H1 (cell line): Measurements from ENCODE around the gene SMURF2. TPM values are rescaled to one million over a fixed set of nuclear protein-coding genes. Genes with fewer than 3 reads are reported as not detected.

Experiments used
- CTCF ChIA-PET: fragments of 300-600 bp; sonication (Branson Sonifier 250); formaldehyde crosslinking; loops from one replicate; lab custom pipeline; 2021; ENCODE audit not compliant: partially characterized antibody; lab: Charles Lee
- POLR2A ChIA-PET: fragments of 300-600 bp; sonication (Branson Sonifier 250); formaldehyde crosslinking; loops from one replicate; lab custom pipeline; 2021; ENCODE audit warnings: inconsistent platforms; ENCODE audit not compliant: partially characterized antibody; lab: Charles Lee
- DNase-seq, 2 experiments: peaks; one replicate each; pipeline versions ENCODE4 v3.0.0 to v3.0.0-alpha.2; 2010 to 2022; ENCODE audit warnings: low spot score in 2 of 2, low read depth in 1 of 2, mixed read lengths in 1 of 2
- FAIRE-seq: peaks from 2 replicates; lab custom pipeline; 2011; peaks lifted over from hg19 to GRCh38; lab: Jason Lieb, UNC
- H2AFZ ChIP-seq: 2 replicates; pipeline ENCODE4 v1.8.1; 2012; ENCODE audit warnings: low read length, inconsistent platforms
- H2AK5ac ChIP-seq: 2 replicates; pipeline ENCODE4 v1.6.1; 2013; ENCODE audit warnings: low read depth, low read length
- H2BK120ac ChIP-seq: replicated peaks from 2 replicates; pipeline ENCODE3; 2013; ENCODE audit warnings: low read depth, low read length, inconsistent platforms
- H2BK12ac ChIP-seq: 2 replicates; pipeline ENCODE4 v1.6.1; 2013; ENCODE audit warnings: low read depth, low read length
- H2BK15ac ChIP-seq: 2 replicates; pipeline ENCODE4 v1.6.1; 2013; ENCODE audit warnings: low read length
- H2BK20ac ChIP-seq: 2 replicates; pipeline ENCODE4 v1.6.1; 2013; ENCODE audit warnings: low read length
- H2BK5ac ChIP-seq: 2 replicates; pipeline ENCODE4 v1.6.1; 2013; ENCODE audit warnings: low read depth, low read length
- H3K14ac ChIP-seq: 2 replicates; pipeline ENCODE4 v1.6.1; 2013; ENCODE audit warnings: inconsistent platforms; ENCODE audit not compliant: insufficient read length
- H3K18ac ChIP-seq: 2 replicates; pipeline ENCODE4 v1.6.1; 2013; ENCODE audit warnings: low read length; ENCODE audit errors: extremely low read depth
- H3K23ac ChIP-seq: 2 replicates; pipeline ENCODE4 v1.6.1; 2013; ENCODE audit warnings: inconsistent platforms; ENCODE audit not compliant: insufficient read length
- H3K23me2 ChIP-seq: 2 replicates; pipeline ENCODE4 v1.6.1; 2013; ENCODE audit warnings: low read depth, low read length
- H3K27ac ChIP-seq: 2 replicates; pipeline ENCODE4 v1.6.1; 2011; ENCODE audit warnings: low read depth, low read length, inconsistent platforms
- H3K27me3 ChIP-seq, 4 experiments: replicated peaks in 1 of 4; 1 replicate in 1 of 4; 2 replicates in 3 of 4; pipeline versions ENCODE4 v1.6.1 to v1.8.1; 2011 to 2013; ENCODE audit warnings: low read length in 3 of 4, mild to moderate bottlenecking in 3 of 4, inconsistent platforms in 2 of 4, mixed read lengths in 2 of 4, moderate library complexity in 1 of 4; ENCODE audit not compliant: control insufficient read depth in 3 of 4, insufficient read depth in 3 of 4; ENCODE audit errors: extremely low read depth in 1 of 4
- H3K36me3 ChIP-seq, 4 experiments: 2 replicates each; pipeline versions ENCODE4 v1.6.1 to v1.8.1; 2011 to 2013; ENCODE audit warnings: mild to moderate bottlenecking in 4 of 4, low read length in 3 of 4, moderate library complexity in 2 of 4, control low read depth in 1 of 4, inconsistent platforms in 1 of 4; ENCODE audit not compliant: insufficient read depth in 4 of 4, control insufficient read depth in 2 of 4
- H3K4ac ChIP-seq: replicated peaks from 2 replicates; pipeline ENCODE3; 2013; ENCODE audit warnings: low read length, low read depth, mixed read lengths, inconsistent platforms; ENCODE audit not compliant: insufficient read length
- H3K4me1 ChIP-seq, 4 experiments: replicated peaks in 1 of 4; 1 replicate in 1 of 4; 2 replicates in 3 of 4; pipeline versions ENCODE4 v1.6.1 to v1.8.1; 2011 to 2013; ENCODE audit warnings: low read length in 3 of 4, inconsistent platforms in 2 of 4, mixed read lengths in 1 of 4; ENCODE audit not compliant: insufficient read depth in 4 of 4, control insufficient read depth in 3 of 4
- H3K4me2 ChIP-seq, 2 experiments: 2 replicates each; pipeline versions ENCODE4 v1.6.1 to v1.8.1; 2011 to 2013; ENCODE audit warnings: low read depth in 2 of 2, low read length in 2 of 2, control low read depth in 1 of 2, inconsistent platforms in 1 of 2, mild to moderate bottlenecking in 1 of 2; ENCODE audit not compliant: insufficient read depth in 1 of 2
- H3K4me3 ChIP-seq, 4 experiments: fragments of 200-600, 300-600 bp in 1 of 4; sonication (generic), shearing (Covaris generic), sonication (Bioruptor Twin) in 1 of 4; 2 replicates each; pipeline versions ENCODE4 v1.5.1 to v1.8.1; 2011 to 2016; ENCODE audit warnings: low read length in 4 of 4, low read depth in 3 of 4, control low read depth in 2 of 4, inconsistent platforms in 2 of 4, mild to moderate bottlenecking in 2 of 4, mixed read lengths in 1 of 4, moderate library complexity in 1 of 4; ENCODE audit not compliant: insufficient read depth in 2 of 4; ENCODE audit errors: extremely low read depth in 1 of 4
- H3K56ac ChIP-seq: replicated peaks from 2 replicates; pipeline ENCODE3; 2013; ENCODE audit warnings: low read depth, mild to moderate bottlenecking, mixed read lengths, low read length, inconsistent platforms; ENCODE audit not compliant: insufficient read length
- H3K79me1 ChIP-seq: 2 replicates; pipeline ENCODE4 v1.6.1; 2013; ENCODE audit warnings: low read depth, low read length, control low read depth
- H3K79me2 ChIP-seq, 2 experiments: 2 replicates each; pipeline versions ENCODE4 v1.6.1 to v1.8.1; 2012 to 2013; ENCODE audit warnings: low read length in 2 of 2, mild to moderate bottlenecking in 2 of 2, inconsistent platforms in 1 of 2; ENCODE audit not compliant: insufficient read depth in 2 of 2, control insufficient read depth in 1 of 2
- H3K9ac ChIP-seq, 4 experiments: replicated peaks in 1 of 4; 1 replicate in 1 of 4; 2 replicates in 3 of 4; pipeline versions ENCODE4 v1.6.1 to v1.8.1; 2011 to 2013; ENCODE audit warnings: low read depth in 3 of 4, low read length in 3 of 4, control low read depth in 2 of 4, mild to moderate bottlenecking in 2 of 4, moderate library complexity in 2 of 4, inconsistent platforms in 1 of 4; ENCODE audit errors: extremely low read depth in 1 of 4
- H3K9me3 ChIP-seq, 2 experiments: 2 replicates each; pipeline versions ENCODE4 v1.6.1 to v1.8.1; 2012 to 2013; ENCODE audit warnings: mild to moderate bottlenecking in 2 of 2, moderate library complexity in 2 of 2, control low read depth in 1 of 2, inconsistent platforms in 1 of 2, low read depth in 1 of 2, low read length in 1 of 2, mixed read lengths in 1 of 2; ENCODE audit not compliant: insufficient read depth in 2 of 2
- H4K20me1 ChIP-seq, 2 experiments: replicated peaks in 1 of 2; 2 replicates each; pipeline versions ENCODE3 to v1.8.1; 2011 to 2013; ENCODE audit warnings: inconsistent platforms in 2 of 2, low read length in 2 of 2, mild to moderate bottlenecking in 1 of 2; ENCODE audit not compliant: insufficient read depth in 2 of 2, control insufficient read depth in 1 of 2
- H4K5ac ChIP-seq: 2 replicates; pipeline ENCODE4 v1.6.1; 2013; ENCODE audit warnings: low read length, low read depth, mixed read lengths, inconsistent platforms; ENCODE audit not compliant: insufficient read length
- H4K8ac ChIP-seq: 2 replicates; pipeline ENCODE4 v1.8.0; 2013; ENCODE audit warnings: mild to moderate bottlenecking, moderate library complexity, low read length, inconsistent platforms; ENCODE audit not compliant: insufficient read depth; ENCODE audit errors: extremely low read depth
- H4K91ac ChIP-seq: replicated peaks from 2 replicates; pipeline ENCODE3; 2013; ENCODE audit warnings: low read length, mixed read lengths, inconsistent platforms; ENCODE audit not compliant: insufficient read length
- EGR1 ChIP-seq: IDR thresholded peaks from 2 replicates; pipeline ENCODE4 v1.6.1; 2011; ENCODE audit warnings: low read depth, low read length, borderline replicate concordance
- EP300 ChIP-seq, 2 experiments: IDR thresholded peaks; 1 replicate in 1 of 2; 2 replicates in 1 of 2; pipeline ENCODE4 v1.6.1; 2011 to 2012; ENCODE audit warnings: low read depth in 2 of 2, low read length in 2 of 2, mild to moderate bottlenecking in 2 of 2, borderline replicate concordance in 1 of 2, inconsistent platforms in 1 of 2, moderate library complexity in 1 of 2
- GABPA ChIP-seq: IDR thresholded peaks from 2 replicates; pipeline ENCODE4 v1.6.1; 2011; ENCODE audit warnings: mild to moderate bottlenecking, low read length, moderate library complexity, borderline replicate concordance; ENCODE audit not compliant: insufficient read depth
- KDM5A ChIP-seq: fragments of 200-600 bp; IDR thresholded peaks from 2 replicates; pipeline ENCODE4 v1.7.1; 2012; ENCODE audit warnings: mild to moderate bottlenecking, low read length, inconsistent platforms, mixed read lengths
- PHF8 ChIP-seq: fragments of 200-600 bp; sonication (generic); conservative IDR thresholded peaks from 2 replicates; pipeline ENCODE4 v1.7.1; 2012; ENCODE audit warnings: low read depth, mild to moderate bottlenecking, inconsistent platforms, low read length, moderate library complexity
- POLR2AphosphoS5 ChIP-seq: IDR thresholded peaks from 2 replicates; pipeline ENCODE4 v1.6.1; 2011; ENCODE audit warnings: low read depth, low read length
- RNF2 ChIP-seq: fragments of 200-900, 300-1000 bp; sonication (generic); IDR thresholded peaks from 2 replicates; pipeline ENCODE4 v1.7.1; 2016; ENCODE audit warnings: borderline replicate concordance, low read depth, mild to moderate bottlenecking, antibody characterized with exemption, low read length; ENCODE audit not compliant: poor library complexity, severe bottlenecking; ENCODE audit errors: missing control alignments
- RXRA ChIP-seq: IDR thresholded peaks from 2 replicates; pipeline ENCODE4 v1.6.1; 2011; ENCODE audit warnings: low read depth, mild to moderate bottlenecking, low read length, moderate library complexity; ENCODE audit not compliant: insufficient read depth
- SIX5 ChIP-seq: IDR thresholded peaks from 2 replicates; pipeline ENCODE4 v1.6.1; 2011; ENCODE audit warnings: mild to moderate bottlenecking, low read depth, low read length
- TAF1 ChIP-seq: IDR thresholded peaks from 2 replicates; pipeline ENCODE4 v1.6.1; 2011; ENCODE audit warnings: mild to moderate bottlenecking, low read depth, low read length
- WGBS, 2 experiments: shearing (Covaris generic) in 1 of 2; methylation state at CpG; one replicate each; pipeline versions ENCODE4 v1.1.6 to v1.1.7; 2013 to 2015; ENCODE audit warnings: low lambda C conversion rate in 2 of 2, mixed read lengths in 2 of 2, inconsistent platforms in 1 of 2, low coverage in 1 of 2, missing lambda C conversion rate in 1 of 2; ENCODE audit not compliant: insufficient replicate concordance in 2 of 2, insufficient coverage in 1 of 2, insufficient read length in 1 of 2; ENCODE audit errors: extremely low coverage in 1 of 2, missing lambda C conversion rate in 1 of 2; 5-methylcytosine and 5-hydroxymethylcytosine counted together
- polyA plus RNA-seq, 7 experiments: library from polyadenylated mRNA; depleted of rRNA in 3 of 7; stranded (reverse) in 5 of 7; unstranded in 2 of 7; fragments of >200 nt in 5 of 7; fragments of 200-250 nt in 2 of 7; gene quantifications; 1 replicate in 5 of 7; 2 replicates in 1 of 7; 4 replicates in 1 of 7; pipeline versions ENCODE4 v1.2.1 to v1.2.3, GENCODE V29; 2011 to 2013; ENCODE audit warnings: missing spikeins in 2 of 7, mixed read lengths in 2 of 7
- total RNA-seq: library from RNA; stranded (reverse); fragmentation: NEBNext Ultra II Directional; extraction: Animal tissue kit (Norgen Biotek cat#: 25700); gene quantifications from 2 replicates; pipeline ENCODE4 v1.2.1, GENCODE V29; 2021
- TF ChIP-seq, protein P1 (sequence below), 3 experiments: IDR thresholded peaks; 1 replicate in 2 of 3; 2 replicates in 1 of 3; pipeline versions ENCODE4 v1.5.1 to v1.6.1; 2011; ENCODE audit warnings: low read length in 3 of 3, mild to moderate bottlenecking in 3 of 3, inconsistent platforms in 2 of 3, low read depth in 1 of 3, moderate library complexity in 1 of 3; ENCODE audit not compliant: insufficient read depth in 1 of 3; ENCODE audit errors: control extremely low read depth in 1 of 3

The SMURF2 gene
- total and polyA plus RNA-seq, 2 of the 8 experiments (the other 6 are each of a cell fraction or from before 2014, with no cell fraction given): 7.2 to 29.2 TPM

GRCh38 chr17:64555281-64555680 is 106.8 kb downstream of the SMURF2 start:
- Histone ChIP-seq H3K4me1 (peaks cover 0 to 4% (median 0%) of the 10 kb centered on the region in 4 experiments; a peak in 1 of 7 replicates), H3K9me3 (no peaks in the 10 kb centered on the region), H4K8ac (no peak overlapping the region), H3K36me3 (peaks cover 0 to 20% (median 0%) of the 10 kb centered on the region in 4 experiments; a peak in 1 of 8 replicates), H2AK5ac (no peak overlapping the region), H3K27ac (no peak overlapping the region), H3K23ac (no peak overlapping the region), H2BK5ac (no peak overlapping the region), H2BK20ac (no peak overlapping the region), H2BK15ac (no peak overlapping the region), H4K5ac (no peak overlapping the region), H4K91ac (no peak overlapping the region), H3K79me2 (no peaks in the 10 kb centered on the region), H3K18ac (no peak overlapping the region), H2AFZ (no peak overlapping the region), H3K4me3 (no peak overlapping the region), H3K56ac (no peak overlapping the region), H3K14ac (no peak overlapping the region), H4K20me1 (no peaks in the 10 kb centered on the region), H3K4ac (no peak overlapping the region), H3K4me2 (no peak overlapping the region), H3K23me2 (no peaks in the 10 kb centered on the region), H3K9ac (no peak overlapping the region), H2BK120ac (no peak overlapping the region), H3K27me3 (no peaks in the 10 kb centered on the region), H2BK12ac (no peak overlapping the region), H3K79me1 (no peaks in the 10 kb centered on the region)
- FAIRE-seq (no peak), DNase-seq (no peak)
- ChIA-PET POLR2A (interaction anchor here (1.1 kb wide), 1 partner anchor 50 kb away, joined by 5 read pairs; the partner anchor contains the start of gene DDX5), CTCF (interaction anchor here (0.9 to 2.3 kb wide), 3 partner anchors 11 to 252 kb away, joined by 3 to 7 read pairs (median 3); no protein-coding TSS in a partner anchor)
- 96% methylated on average over 4 of the region's 4 CpGs; no CpG with 5 or more reads in 1 of the 2 experiments for WGBS, 2 experiments
- TF ChIP-seq SIX5: no peak
- no peak for TF ChIP-seq POLR2AphosphoS5
- no peak for TF ChIP-seq PHF8
- TF ChIP-seq, protein P1, sequence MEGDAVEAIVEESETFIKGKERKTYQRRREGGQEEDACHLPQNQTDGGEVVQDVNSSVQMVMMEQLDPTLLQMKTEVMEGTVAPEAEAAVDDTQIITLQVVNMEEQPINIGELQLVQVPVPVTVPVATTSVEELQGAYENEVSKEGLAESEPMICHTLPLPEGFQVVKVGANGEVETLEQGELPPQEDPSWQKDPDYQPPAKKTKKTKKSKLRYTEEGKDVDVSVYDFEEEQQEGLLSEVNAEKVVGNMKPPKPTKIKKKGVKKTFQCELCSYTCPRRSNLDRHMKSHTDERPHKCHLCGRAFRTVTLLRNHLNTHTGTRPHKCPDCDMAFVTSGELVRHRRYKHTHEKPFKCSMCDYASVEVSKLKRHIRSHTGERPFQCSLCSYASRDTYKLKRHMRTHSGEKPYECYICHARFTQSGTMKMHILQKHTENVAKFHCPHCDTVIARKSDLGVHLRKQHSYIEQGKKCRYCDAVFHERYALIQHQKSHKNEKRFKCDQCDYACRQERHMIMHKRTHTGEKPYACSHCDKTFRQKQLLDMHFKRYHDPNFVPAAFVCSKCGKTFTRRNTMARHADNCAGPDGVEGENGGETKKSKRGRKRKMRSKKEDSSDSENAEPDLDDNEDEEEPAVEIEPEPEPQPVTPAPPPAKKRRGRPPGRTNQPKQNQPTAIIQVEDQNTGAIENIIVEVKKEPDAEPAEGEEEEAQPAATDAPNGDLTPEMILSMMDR (IDR thresholded peaks at IDR 0.05; ENCODE audit: control extremely low read depth in 1 of 3, insufficient read depth in 1 of 3, low read depth in 1 of 3, low read length in 3 of 3): no peak
- no peak for TF ChIP-seq RNF2
- no peak for TF ChIP-seq EGR1
- TF ChIP-seq TAF1: no peak
- no peak for TF ChIP-seq EP300 (IDR thresholded peaks at IDR 0.05; ENCODE audit: borderline replicate concordance in 1 of 2, low read depth in 2 of 2, low read length in 2 of 2)
- TF ChIP-seq GABPA: no peak
- no peak for TF ChIP-seq RXRA
- TF ChIP-seq KDM5A: no peak
